ENCODE results near the gene SPDYE6.

The SPDYE6 gene

DNA sequence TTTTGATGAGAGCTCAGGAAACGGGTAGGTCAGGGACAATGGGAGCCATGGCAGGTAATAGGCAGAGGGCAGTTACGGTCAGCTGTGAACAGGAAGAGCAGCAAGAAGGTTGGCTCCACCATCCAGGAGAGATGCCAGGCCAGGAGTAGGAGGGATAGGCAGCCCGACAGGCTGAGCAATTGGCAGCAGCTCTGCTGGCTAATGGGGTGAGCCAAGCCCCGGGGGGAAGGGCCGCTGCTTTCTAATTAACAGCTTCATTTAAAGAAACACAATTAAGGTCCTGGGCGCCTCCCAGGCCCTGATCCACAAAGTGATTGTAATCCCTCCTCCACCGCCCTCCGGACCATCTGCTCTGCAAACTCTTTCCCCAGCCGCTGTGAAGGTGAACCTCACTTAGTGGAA lies 45.8 kb downstream of the SPDYE6 start:
- Histone ChIP-seq H3K9ac (ENCODE audit: low read length) (no peak overlapping the region), H3K4me3 (ENCODE audit: low read length) (no peak overlapping the region), H3K27me3 (ENCODE audit: low read depth, low read length) (no peaks in the 10 kb centered on the region), H2AFZ (ENCODE audit: low read depth, low read length) (no peak overlapping the region), H4K20me1 (ENCODE audit: insufficient read depth, low read length) (no peaks in the 10 kb centered on the region), H3K79me2 (ENCODE audit: low read length) (no peaks in the 10 kb centered on the region), H3K4me2 (ENCODE audit: low read length) (peak overlapping the region; percentile 27; the same call in 1 of the 2 replicates), H3K4me1 (ENCODE audit: low read length) (peaks cover 46% of the 10 kb centered on the region), H3K9me3 (ENCODE audit: insufficient read depth, low read length) (peaks cover 6% of the 10 kb centered on the region; the same call in 1 of the 2 replicates), H3K36me3 (replicated peaks; ENCODE audit: low read depth, low read length) (peaks cover 4% of the 10 kb centered on the region), H3K27ac (ENCODE audit: low read length) (no peak overlapping the region)
- TF ChIP-seq EZH2phosphoT487 (IDR thresholded peaks at IDR 0.05; ENCODE audit: low read depth) = no peak
- TF ChIP-seq, protein P1, sequence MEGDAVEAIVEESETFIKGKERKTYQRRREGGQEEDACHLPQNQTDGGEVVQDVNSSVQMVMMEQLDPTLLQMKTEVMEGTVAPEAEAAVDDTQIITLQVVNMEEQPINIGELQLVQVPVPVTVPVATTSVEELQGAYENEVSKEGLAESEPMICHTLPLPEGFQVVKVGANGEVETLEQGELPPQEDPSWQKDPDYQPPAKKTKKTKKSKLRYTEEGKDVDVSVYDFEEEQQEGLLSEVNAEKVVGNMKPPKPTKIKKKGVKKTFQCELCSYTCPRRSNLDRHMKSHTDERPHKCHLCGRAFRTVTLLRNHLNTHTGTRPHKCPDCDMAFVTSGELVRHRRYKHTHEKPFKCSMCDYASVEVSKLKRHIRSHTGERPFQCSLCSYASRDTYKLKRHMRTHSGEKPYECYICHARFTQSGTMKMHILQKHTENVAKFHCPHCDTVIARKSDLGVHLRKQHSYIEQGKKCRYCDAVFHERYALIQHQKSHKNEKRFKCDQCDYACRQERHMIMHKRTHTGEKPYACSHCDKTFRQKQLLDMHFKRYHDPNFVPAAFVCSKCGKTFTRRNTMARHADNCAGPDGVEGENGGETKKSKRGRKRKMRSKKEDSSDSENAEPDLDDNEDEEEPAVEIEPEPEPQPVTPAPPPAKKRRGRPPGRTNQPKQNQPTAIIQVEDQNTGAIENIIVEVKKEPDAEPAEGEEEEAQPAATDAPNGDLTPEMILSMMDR (IDR thresholded peaks at IDR 0.05; ENCODE audit: low read depth, low read length) = no peak

DNA sequence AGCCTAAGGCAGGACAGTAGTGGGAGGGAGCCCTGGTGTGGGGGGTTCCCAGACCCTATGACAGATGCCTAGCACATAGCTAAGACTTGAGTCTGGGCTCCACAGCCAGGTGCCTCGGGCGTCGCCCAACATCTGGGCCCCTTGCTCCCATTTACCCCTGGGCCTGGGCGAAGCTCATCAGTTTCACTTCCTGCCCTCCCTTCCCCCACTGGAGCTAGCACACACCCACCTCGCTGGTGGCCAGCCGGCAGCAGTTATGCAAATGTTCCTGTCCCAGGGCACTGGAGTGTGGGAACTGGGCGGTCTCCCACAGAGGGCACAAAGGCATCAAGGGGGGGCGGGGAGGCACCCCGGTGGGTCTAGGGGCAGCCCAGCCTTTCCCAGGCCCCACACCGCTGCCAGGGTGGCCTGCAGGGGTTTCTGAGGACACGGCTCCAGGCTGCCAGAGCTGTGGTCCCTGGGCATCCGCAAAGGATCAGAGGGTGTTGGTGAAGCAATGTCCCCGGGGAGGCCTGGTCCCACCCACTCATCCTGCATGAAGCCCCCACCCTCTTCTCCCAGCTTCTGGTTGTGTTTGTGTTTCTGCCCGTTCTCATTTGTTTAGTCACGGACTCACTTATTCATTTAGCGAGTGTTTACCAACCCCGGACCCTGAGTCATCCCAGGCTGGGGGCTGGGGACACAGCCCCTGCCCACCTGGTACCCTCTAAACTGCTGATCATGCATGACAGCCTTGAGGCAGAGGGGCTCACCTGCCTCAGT lies 49.1 kb downstream of the SPDYE6 start:
- Histone ChIP-seq H3K27ac (ENCODE audit: low read length) (peak overlapping the region; percentile 78), H3K4me2 (ENCODE audit: low read length) (peak overlapping the region; percentile 94), H3K4me3 (ENCODE audit: low read length) (peak overlapping the region; percentile 74), H2AFZ (ENCODE audit: low read depth, low read length) (peak overlapping the region; percentile 55), H4K20me1 (ENCODE audit: insufficient read depth, low read length) (no peaks in the 10 kb centered on the region), H3K9me3 (ENCODE audit: insufficient read depth, low read length) (peaks cover 6% of the 10 kb centered on the region; the same call in 1 of the 2 replicates), H3K4me1 (ENCODE audit: low read length) (peaks cover 40% of the 10 kb centered on the region), H3K27me3 (ENCODE audit: low read depth, low read length) (no peaks in the 10 kb centered on the region), H3K36me3 (replicated peaks; ENCODE audit: low read depth, low read length) (no peaks in the 10 kb centered on the region), H3K79me2 (ENCODE audit: low read length) (no peaks in the 10 kb centered on the region), H3K9ac (ENCODE audit: low read length) (peak overlapping the region; percentile 64)
- TF ChIP-seq, protein P1 (IDR thresholded peaks at IDR 0.05; ENCODE audit: low read depth, low read length) = no peak
- TF ChIP-seq EZH2phosphoT487 (IDR thresholded peaks at IDR 0.05; ENCODE audit: low read depth) = no peak

DNA sequence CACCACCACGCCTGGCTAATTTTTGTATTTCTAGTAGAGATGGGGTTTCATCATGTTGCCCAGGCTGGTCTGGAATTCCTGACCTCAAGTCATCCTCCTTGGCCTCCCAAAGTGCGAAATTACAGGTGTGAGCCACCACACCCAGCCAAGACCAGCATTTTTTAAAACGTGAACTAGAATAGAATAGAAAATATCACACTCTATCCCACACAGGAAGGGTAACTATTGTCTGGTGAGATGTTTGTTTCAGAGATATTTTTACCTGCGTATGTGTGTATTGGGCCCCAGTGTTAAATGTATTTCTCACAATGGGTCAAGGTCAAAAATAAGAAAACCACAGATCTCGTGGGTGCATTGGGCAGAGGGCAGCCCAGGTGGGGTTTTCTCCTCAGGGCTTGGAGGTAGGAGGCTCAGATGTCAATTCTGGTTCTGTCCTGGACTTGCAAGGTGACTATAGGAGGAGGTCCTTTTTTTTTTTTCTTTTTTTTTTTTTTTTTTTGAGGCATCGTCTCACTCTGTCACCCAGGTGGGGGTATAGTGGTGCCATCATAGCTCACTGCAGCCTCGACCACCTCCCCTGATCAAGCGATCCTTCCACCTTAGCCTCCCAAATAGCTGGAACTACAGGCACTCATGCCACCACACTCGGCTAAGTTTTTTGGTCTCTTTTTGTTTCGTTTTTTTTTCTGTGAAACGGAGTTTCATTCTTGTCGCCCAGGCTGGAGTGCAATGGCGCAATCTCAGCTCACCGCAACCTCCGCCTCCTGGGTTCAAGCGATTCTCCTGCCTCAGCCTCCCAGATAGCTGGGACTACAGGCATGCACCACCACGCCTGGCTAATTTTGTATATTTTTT lies 50.6 kb downstream of the SPDYE6 start:
- H3K9me3 ChIP-seq (ENCODE audit: insufficient read depth, low read length) = peaks cover 6% of the 10 kb centered on the region; the same call in 1 of the 2 replicates
- H4K20me1 ChIP-seq (ENCODE audit: insufficient read depth, low read length) = no peaks in the 10 kb centered on the region
- no peak overlapping the region for H3K9ac ChIP-seq (ENCODE audit: low read length)
- H3K79me2 ChIP-seq (ENCODE audit: low read length) = no peaks in the 10 kb centered on the region
- TF ChIP-seq EZH2phosphoT487 (IDR thresholded peaks at IDR 0.05; ENCODE audit: low read depth) = no peak
- TF ChIP-seq, protein P1 (IDR thresholded peaks at IDR 0.05; ENCODE audit: low read depth, low read length) = no peak
- no peaks in the 10 kb centered on the region for H3K27me3 ChIP-seq (ENCODE audit: low read depth, low read length)
- no peak overlapping the region for H3K4me2 ChIP-seq (ENCODE audit: low read length)
- no peak overlapping the region for H3K27ac ChIP-seq (ENCODE audit: low read length)
- no peak overlapping the region for H3K4me3 ChIP-seq (ENCODE audit: low read length)
- H3K36me3 ChIP-seq (replicated peaks; ENCODE audit: low read depth, low read length) = no peaks in the 10 kb centered on the region
- no peak overlapping the region for H2AFZ ChIP-seq (ENCODE audit: low read depth, low read length)
- peaks cover 29% of the 10 kb centered on the region for H3K4me1 ChIP-seq (ENCODE audit: low read length)

DNA sequence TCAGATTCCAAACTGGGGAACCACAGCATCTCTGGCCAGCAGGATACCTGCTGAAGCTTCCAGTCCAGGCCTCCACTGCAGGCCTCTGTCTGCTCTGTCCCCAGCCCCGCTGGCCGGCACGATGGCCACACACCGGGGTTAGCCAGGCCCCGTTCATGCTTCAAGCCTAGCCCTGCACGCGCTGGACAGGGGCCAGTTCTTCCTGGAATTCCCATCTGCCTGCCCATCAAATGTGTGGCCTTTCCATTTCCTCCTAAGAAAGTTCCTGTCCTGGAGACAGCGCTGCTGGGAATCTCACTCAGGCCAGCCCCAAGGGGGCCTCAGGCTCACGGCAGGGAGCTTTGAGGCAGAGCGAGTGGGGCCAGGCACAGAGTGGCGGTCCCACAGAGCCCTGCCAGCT lies 51.6 kb downstream of the SPDYE6 start:
- Histone ChIP-seq H3K4me2 (ENCODE audit: low read length) (no peak overlapping the region), H3K36me3 (replicated peaks; ENCODE audit: low read depth, low read length) (no peaks in the 10 kb centered on the region), H4K20me1 (ENCODE audit: insufficient read depth, low read length) (no peaks in the 10 kb centered on the region), H2AFZ (ENCODE audit: low read depth, low read length) (no peak overlapping the region), H3K9ac (ENCODE audit: low read length) (no peak overlapping the region), H3K79me2 (ENCODE audit: low read length) (no peaks in the 10 kb centered on the region), H3K4me3 (ENCODE audit: low read length) (no peak overlapping the region), H3K9me3 (ENCODE audit: insufficient read depth, low read length) (peaks cover 6% of the 10 kb centered on the region; the same call in 1 of the 2 replicates), H3K27ac (ENCODE audit: low read length) (no peak overlapping the region), H3K27me3 (ENCODE audit: low read depth, low read length) (no peaks in the 10 kb centered on the region), H3K4me1 (ENCODE audit: low read length) (peaks cover 24% of the 10 kb centered on the region)
- no peak for TF ChIP-seq EZH2phosphoT487 (IDR thresholded peaks at IDR 0.05; ENCODE audit: low read depth)
- TF ChIP-seq, protein P1 (IDR thresholded peaks at IDR 0.05; ENCODE audit: low read depth, low read length) = no peak

Measured in OCI-LY3 (cell line).